ENCODE measurements around the gene MORN1. TPM values are rescaled to one million over a fixed set of nuclear protein-coding genes. Genes with fewer than 3 reads are reported as not detected.

The MORN1 gene
- total RNA-seq, 4 donors from 2014 or later = 3.0 to 34.0 (median 12.5) TPM

GRCh38 chr1:2271841-2272655 lies 119.3 kb downstream of the MORN1 start:
- H3K4me3 ChIP-seq = no peak overlapping the region
- in situ Hi-C loops (cut with MboI; ENCODE audit: low pct_ligation_motif_present in 1 of 4, low pct_unique_long_range_greater_than_20kb in 1 of 4, low sequenced_read_pairs in 3 of 4) (no loop called here), intact Hi-C loops (cut with DNase I; ENCODE audit: low total_unique reads) (no loop called here)
- H3K36me3 ChIP-seq = no peaks in the 10 kb centered on the region
- no peaks in the 10 kb centered on the region for H3K27me3 ChIP-seq
- peak overlapping the region; percentile 33 to 76 (median 70) for H3K27ac ChIP-seq
- H3K9me3 ChIP-seq = no peaks in the 10 kb centered on the region
- H3K4me1 ChIP-seq = peaks cover 63 to 96% (median 88%) of the 10 kb centered on the region in 4 donors
- TF ChIP-seq POLR2A (IDR thresholded peaks at IDR 0.05) (no peak), POLR2AphosphoS5 (IDR thresholded peaks at IDR 0.05) (no peak), CTCF (IDR thresholded peaks at IDR 0.05) (no peak), EP300 (IDR thresholded peaks at IDR 0.05; ENCODE audit: low read depth) (no peak)
- no peak for DNase-seq
- 51 to 57% methylated on average over 9 to 21 of the region's 23 CpGs for WGBS, 2 donors (ENCODE audit: low coverage in 1 of 2)

Other genes starting within 250 kb of the MORN1 start
- 10 to 100 TPM; 19.4 to 84.5 (median 34.9) TPM for gene FAAP20, start 196.8 kb downstream of the MORN1 start, total RNA-seq
- 10 to 100 TPM; 24.4 to 52.4 (median 32.2) TPM for gene SKI, start 163.2 kb downstream of the MORN1 start, total RNA-seq
- 100 to 1,000 TPM in 3 of 4 donors, 10 to 100 TPM in 1; 36.2 to 129 (median 111) TPM for gene RER1, start 287 bp upstream of the MORN1 start, total RNA-seq
- 10 to 100 TPM; 16.9 to 28.8 (median 21.3) TPM for gene PEX10, start 21.0 kb upstream of the MORN1 start, total RNA-seq
- 1 to 10 TPM in 3 of 4 donors, under 1 TPM in 1; 1.00 to 7.3 (median 4.6) TPM for gene PLCH2, start 84.7 kb upstream of the MORN1 start, total RNA-seq
- 10 to 100 TPM; 41.1 to 58.3 (median 47.3) TPM for gene PANK4, start 135.0 kb upstream of the MORN1 start, total RNA-seq
- gene HES5, start 138.7 kb upstream of the MORN1 start, total RNA-seq = 1 to 10 TPM in 1 of 4 donors, under 1 TPM in 1, not detected in 2; 0.64 to 1.1 TPM
- 100 to 1,000 TPM; 178 to 758 (median 278) TPM for gene TNFRSF14, start 164.8 kb upstream of the MORN1 start, total RNA-seq
- gene PRXL2B, start 195.2 kb upstream of the MORN1 start, total RNA-seq = 100 to 1,000 TPM in 1 of 4 donors, 10 to 100 TPM in 3; 33.7 to 101 (median 50.1) TPM
- 10 to 100 TPM in 3 of 4 donors, not detected in 1; 10.5 to 16.7 (median 12.4) TPM for gene MMEL1, start 241.5 kb upstream of the MORN1 start, total RNA-seq